Skeletal muscle satellite cell (primary cell): Measurements from ENCODE around the gene ADARB1.

Experiments used
- H3K27me3 ChIP-seq: 2 replicates; pipeline ENCODE4 v1.7.0; 2013; ENCODE audit warnings: low read length; ENCODE audit not compliant: control insufficient read depth, insufficient read depth
- H3K36me3 ChIP-seq: 2 replicates; pipeline ENCODE4 v1.7.0; 2013; ENCODE audit warnings: mild to moderate bottlenecking, control low read depth, low read length; ENCODE audit not compliant: insufficient read depth
- H3K4me1 ChIP-seq: 2 replicates; pipeline ENCODE4 v1.7.0; 2013; ENCODE audit warnings: low read length; ENCODE audit not compliant: control insufficient read depth, insufficient read depth
- H3K4me2 ChIP-seq: 2 replicates; pipeline ENCODE4 v1.7.0; 2013; ENCODE audit warnings: mild to moderate bottlenecking, low read length
- H3K4me3 ChIP-seq: 2 replicates; pipeline ENCODE4 v1.7.0; 2013; ENCODE audit warnings: low read length
- H3K9ac ChIP-seq: 2 replicates; pipeline ENCODE4 v1.7.0; 2013; ENCODE audit warnings: mild to moderate bottlenecking, low read depth, low read length, moderate library complexity
- H3K9me3 ChIP-seq: replicated peaks from 2 replicates; pipeline ENCODE4 v1.7.0; 2013; ENCODE audit warnings: mild to moderate bottlenecking, control low read depth, low read length

The ADARB1 gene

GRCh38 chr21:45094412-45094811 lies 20.0 kb downstream of the ADARB1 start:
- no peaks in the 10 kb centered on the region for H3K27me3 ChIP-seq
- H3K9me3 ChIP-seq, result no peaks in the 10 kb centered on the region
- peaks cover 72% of the 10 kb centered on the region for H3K4me1 ChIP-seq
- H3K4me2 ChIP-seq, result no peak overlapping the region
- H3K9ac ChIP-seq, result no peak overlapping the region
- H3K36me3 ChIP-seq, result peaks cover 15% of the 10 kb centered on the region
- no peak overlapping the region for H3K4me3 ChIP-seq

- Histone ChIP-seq H3K4me2 (no peak overlapping the region), H3K9ac (no peak overlapping the region), H3K4me3 (no peak overlapping the region), H3K4me1 (peaks cover 80% of the 10 kb centered on the region), H3K36me3 (peaks cover 15% of the 10 kb centered on the region), H3K27me3 (no peaks in the 10 kb centered on the region), H3K9me3 (no peaks in the 10 kb centered on the region)
Observed at GRCh38 chr21:45095505-45095904, 21.1 kb downstream of the ADARB1 start.

- H3K27me3 ChIP-seq, result no peaks in the 10 kb centered on the region
- H3K4me3 ChIP-seq, result no peak overlapping the region
- peaks cover 72% of the 10 kb centered on the region for H3K4me1 ChIP-seq
- peaks cover 15% of the 10 kb centered on the region for H3K36me3 ChIP-seq
- no peak overlapping the region for H3K4me2 ChIP-seq
- H3K9ac ChIP-seq, result no peak overlapping the region
- no peaks in the 10 kb centered on the region for H3K9me3 ChIP-seq
Observed at GRCh38 chr21:45096217-45096616, 21.8 kb downstream of the ADARB1 start.

DNA sequence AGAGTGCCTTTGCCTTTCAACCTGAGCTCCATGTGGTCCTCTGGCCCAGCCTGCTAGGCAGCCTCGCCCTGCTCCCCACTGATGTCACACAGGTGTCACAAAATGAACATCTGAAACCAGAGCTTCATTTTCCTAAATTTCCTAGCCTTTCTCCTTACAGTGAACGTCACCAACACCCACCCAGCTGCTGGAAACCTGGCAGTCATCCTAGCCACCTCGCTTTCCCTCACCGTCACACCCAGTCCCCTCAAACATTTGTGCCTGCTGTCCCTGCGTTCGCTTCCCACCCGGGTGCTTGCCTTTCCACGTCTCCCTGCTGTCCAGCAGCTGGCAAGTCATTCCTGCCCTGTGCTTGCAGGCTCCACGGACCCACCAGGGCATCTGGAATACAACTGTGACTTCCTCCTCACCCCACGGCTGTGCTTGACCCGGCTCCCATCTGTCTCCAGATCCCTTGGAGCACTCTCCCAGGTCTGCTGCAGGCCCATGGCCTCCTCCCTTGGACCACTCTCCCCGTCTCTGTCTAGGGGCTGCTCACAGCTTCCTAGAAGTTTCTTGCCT lies 23.5 kb downstream of the ADARB1 start:
- Histone ChIP-seq H3K4me2 (no peak overlapping the region), H3K4me1 (peaks cover 73% of the 10 kb centered on the region), H3K36me3 (peaks cover 15% of the 10 kb centered on the region), H3K9me3 (no peaks in the 10 kb centered on the region), H3K9ac (no peak overlapping the region), H3K4me3 (no peak overlapping the region), H3K27me3 (no peaks in the 10 kb centered on the region)

GRCh38 chr21:45098867-45099266 lies 24.5 kb downstream of the ADARB1 start:
- H3K4me1 ChIP-seq, result peaks cover 70% of the 10 kb centered on the region

GRCh38 chr21:45099571-45099970 lies 25.2 kb downstream of the ADARB1 start:
- Histone ChIP-seq H3K36me3 (peaks cover 14% of the 10 kb centered on the region), H3K4me1 (peaks cover 70% of the 10 kb centered on the region), H3K4me2 (no peak overlapping the region)

More at GRCh38 chr21:45098867-45099266, 24.5 kb downstream of the ADARB1 start:
- Histone ChIP-seq H3K27me3 (no peaks in the 10 kb centered on the region), H3K9ac (no peak overlapping the region), H3K36me3 (peaks cover 15% of the 10 kb centered on the region), H3K9me3 (no peaks in the 10 kb centered on the region), H3K4me2 (no peak overlapping the region), H3K4me3 (no peak overlapping the region)

DNA sequence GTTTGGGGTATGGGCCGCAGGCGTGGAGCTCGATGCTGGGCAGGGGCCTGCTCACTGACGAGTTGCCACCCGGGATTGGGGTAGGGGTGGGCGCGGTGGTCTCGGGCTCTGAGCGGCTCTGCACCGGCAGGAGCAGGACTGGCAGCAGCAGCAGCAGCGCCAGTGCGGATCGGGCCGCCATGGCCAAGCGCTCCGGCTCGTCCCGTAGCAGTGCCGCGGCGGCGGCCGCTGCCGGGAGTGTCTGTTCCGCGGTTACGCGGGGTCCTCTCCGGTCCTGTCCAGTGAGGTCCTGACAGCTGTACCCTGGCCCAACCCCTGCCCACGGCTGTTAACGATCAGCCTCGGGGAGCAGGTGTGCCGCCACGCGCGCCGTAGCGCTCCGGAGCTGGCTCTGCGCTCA lies 26.5 kb downstream of the ADARB1 start:
- Histone ChIP-seq H3K9me3 (no peaks in the 10 kb centered on the region), H3K9ac (no peak overlapping the region)

More at GRCh38 chr21:45099571-45099970, 25.2 kb downstream of the ADARB1 start:
- Histone ChIP-seq H3K4me3 (no peak overlapping the region), H3K27me3 (no peaks in the 10 kb centered on the region), H3K9ac (no peak overlapping the region), H3K9me3 (no peaks in the 10 kb centered on the region)

DNA sequence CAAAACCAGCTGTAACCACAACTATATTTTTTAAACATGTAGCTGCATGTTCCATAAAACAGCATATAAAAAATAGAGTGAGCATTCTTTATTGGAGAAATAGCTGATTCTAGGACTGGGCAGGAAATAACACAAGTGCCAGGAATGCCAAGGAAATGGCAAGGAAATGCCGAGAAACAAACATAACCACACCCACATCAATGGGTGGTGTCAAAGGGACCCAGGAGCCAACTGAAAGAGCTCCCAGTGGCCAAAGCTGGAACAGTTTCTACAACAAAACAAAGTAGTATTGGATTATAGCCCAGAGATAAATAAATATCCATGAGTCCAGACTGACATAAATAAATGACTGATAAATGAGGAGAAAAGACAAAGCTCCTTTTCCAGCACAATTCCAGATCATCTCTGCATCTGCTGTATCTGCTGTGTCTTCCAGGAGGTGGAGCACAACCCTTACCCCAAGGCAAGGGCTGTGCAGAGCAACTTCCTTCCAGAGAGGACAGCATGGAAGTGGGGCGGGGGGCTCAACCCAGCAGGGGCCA lies 28.1 kb downstream of the ADARB1 start:
- Histone ChIP-seq H3K4me2 (peak overlapping the region; percentile 58), H3K36me3 (peaks cover 9% of the 10 kb centered on the region), H3K9me3 (no peaks in the 10 kb centered on the region), H3K4me3 (no peak overlapping the region), H3K27me3 (no peaks in the 10 kb centered on the region), H3K4me1 (peaks cover 74% of the 10 kb centered on the region), H3K9ac (peak overlapping the region; percentile 31)

More for the DNA sequence above, 26.5 kb downstream of the ADARB1 start:
- Histone ChIP-seq H3K4me1 (peaks cover 69% of the 10 kb centered on the region), H3K4me2 (no peak overlapping the region), H3K36me3 (peaks cover 9% of the 10 kb centered on the region), H3K4me3 (no peak overlapping the region), H3K27me3 (no peaks in the 10 kb centered on the region)

DNA sequence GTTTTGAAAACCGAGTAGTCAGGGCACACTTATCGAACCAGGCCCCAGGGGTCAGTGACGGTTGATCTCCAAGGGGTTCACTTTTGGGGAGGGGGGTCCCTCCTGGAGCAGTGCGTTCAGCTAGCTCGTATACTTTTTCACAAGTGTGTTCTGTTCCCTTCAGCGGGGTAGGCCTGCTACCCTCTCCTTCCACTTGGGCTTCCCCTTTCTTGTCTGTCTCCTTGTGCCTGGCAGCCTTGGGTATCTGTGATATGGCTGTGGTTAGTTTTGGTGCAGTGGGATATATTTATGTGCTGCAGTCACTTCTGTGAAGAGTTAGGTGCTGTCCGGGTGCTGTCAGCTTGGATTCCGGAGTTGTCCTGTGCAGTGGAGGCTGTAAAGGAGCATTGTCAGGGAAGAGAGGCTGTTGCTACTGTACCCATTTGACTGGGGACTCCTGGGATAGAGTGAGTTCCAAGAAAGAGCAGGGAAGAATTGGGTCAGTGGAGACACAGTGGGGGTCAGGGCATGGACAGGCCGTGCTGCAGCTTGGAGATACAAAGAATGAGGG lies 29.7 kb downstream of the ADARB1 start:
- Histone ChIP-seq H3K4me3 (no peak overlapping the region), H3K9ac (no peak overlapping the region), H3K4me1 (peaks cover 62% of the 10 kb centered on the region), H3K36me3 (no peaks in the 10 kb centered on the region), H3K9me3 (no peaks in the 10 kb centered on the region), H3K4me2 (peak overlapping the region; percentile 11), H3K27me3 (no peaks in the 10 kb centered on the region)

DNA sequence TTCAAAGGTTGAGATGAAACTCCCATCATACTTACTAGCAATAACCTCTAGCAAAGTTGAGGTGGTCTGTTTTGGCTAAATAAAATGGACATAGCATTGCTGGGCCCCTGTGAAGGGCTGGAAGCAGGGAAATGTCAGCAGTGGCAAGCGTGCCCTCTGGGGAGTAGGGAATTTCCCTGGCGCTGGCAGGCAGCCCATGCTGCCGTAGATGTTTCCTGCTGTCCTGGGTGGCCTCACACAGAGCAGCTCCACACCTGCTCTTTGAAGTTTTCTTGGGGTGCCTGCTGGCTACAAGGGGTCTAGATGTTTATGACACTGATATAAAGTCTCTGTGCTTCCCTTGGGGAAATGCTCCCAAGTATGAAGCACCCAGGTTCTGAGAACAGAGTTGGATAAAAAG lies 30.2 kb downstream of the ADARB1 start:
- Histone ChIP-seq H3K4me3 (no peak overlapping the region), H3K9ac (no peak overlapping the region)

GRCh38 chr21:45105906-45106485 lies 31.6 kb downstream of the ADARB1 start:
- no peak overlapping the region for H3K4me2 ChIP-seq
- peaks cover 68% of the 10 kb centered on the region for H3K4me1 ChIP-seq
- no peak overlapping the region for H3K4me3 ChIP-seq
- no peak overlapping the region for H3K9ac ChIP-seq
- H3K36me3 ChIP-seq, result no peaks in the 10 kb centered on the region
- no peaks in the 10 kb centered on the region for H3K9me3 ChIP-seq
- H3K27me3 ChIP-seq, result no peaks in the 10 kb centered on the region

More for the DNA sequence above, 30.2 kb downstream of the ADARB1 start:
- no peaks in the 10 kb centered on the region for H3K36me3 ChIP-seq
- no peaks in the 10 kb centered on the region for H3K27me3 ChIP-seq
- H3K4me2 ChIP-seq, result peak overlapping the region; percentile 11
- no peaks in the 10 kb centered on the region for H3K9me3 ChIP-seq
- peaks cover 64% of the 10 kb centered on the region for H3K4me1 ChIP-seq
